ENCODE measurements around the gene SLC2A14. TPM values are rescaled to one million over a fixed set of nuclear protein-coding genes. Genes with fewer than 3 reads are reported as not detected.
A peak's percentile ranks its signal among the peaks of the same experiment; 100 is the strongest.
"Not testable (repeated sequence)": the region's sequence is repeated elsewhere in the genome, so short reads cannot be mapped to it uniquely, and the experiment has no call there.

Gene SLC2A14
- total and polyA plus RNA-seq, 7 experiments from 2014 or later = 0.15 to 4.3 (median 1.2) TPM; not detected in 1

GRCh38 chr12:7848098-7848422, 24.7 kb downstream of the SLC2A14 start:
- H3K27me3 ChIP-seq (ENCODE audit: control insufficient read depth in 2 of 2, insufficient read depth in 2 of 2, low read length in 2 of 2); H3K4me1 ChIP-seq (ENCODE audit: control insufficient read depth in 2 of 2, insufficient read depth in 2 of 2, low read length in 2 of 2); H3K9me3 ChIP-seq (ENCODE audit: control insufficient read depth in 2 of 3, low read length in 3 of 3); H3K36me3 Mint-ChIP-seq; H3K27ac ChIP-seq (ENCODE audit: low read depth, low read length); H3K27ac Mint-ChIP-seq; H3K4me3 ChIP-seq (ENCODE audit: low read length); POLR2A ChIA-PET; ATAC-seq; H3K4me3 Mint-ChIP-seq; H3K9me3 Mint-ChIP-seq; H3K36me3 ChIP-seq (ENCODE audit: control insufficient read depth in 2 of 3, insufficient read depth in 3 of 3, low read length in 3 of 3); intact Hi-C loops (cut with micrococcal nuclease); DNase-seq: not testable (repeated sequence)
- Mint-ChIP-seq H3K4me1 (peaks cover 0 to 13% (median 9%) of the 10 kb centered on the region in 7 donors), H3K27me3 (peaks cover 7 to 34% (median 21%) of the 10 kb centered on the region in 5 donors)
- CTCF ChIA-PET = interaction anchor here (0.7 kb wide), 1 partner anchor 8 kb away, joined by 4 read pairs; no protein-coding TSS in a partner anchor

GRCh38 chr12:7847226-7848097, 25.3 kb downstream of the SLC2A14 start:
- DNase-seq; H3K9me3 ChIP-seq (ENCODE audit: control insufficient read depth in 2 of 3, low read length in 3 of 3); H3K4me1 ChIP-seq (ENCODE audit: control insufficient read depth in 2 of 2, insufficient read depth in 2 of 2, low read length in 2 of 2); H3K27me3 ChIP-seq (ENCODE audit: control insufficient read depth in 2 of 2, insufficient read depth in 2 of 2, low read length in 2 of 2); H3K36me3 ChIP-seq (ENCODE audit: control insufficient read depth in 2 of 3, insufficient read depth in 3 of 3, low read length in 3 of 3); POLR2A ChIA-PET; H3K4me3 Mint-ChIP-seq; H3K27ac ChIP-seq (ENCODE audit: low read depth, low read length); H3K9me3 Mint-ChIP-seq; H3K4me3 ChIP-seq (ENCODE audit: low read length); H3K36me3 Mint-ChIP-seq; intact Hi-C loops (cut with micrococcal nuclease); CTCF ChIA-PET: not testable (repeated sequence)
- ATAC-seq = peak; percentile 49
- Mint-ChIP-seq H3K4me1 (peaks cover 0 to 13% (median 9%) of the 10 kb centered on the region in 7 donors), H3K27ac (peak overlapping the region in 1 of 9 donors; percentile 39), H3K27me3 (peaks cover 7 to 28% (median 21%) of the 10 kb centered on the region in 5 donors)

GRCh38 chr12:7844116-7844515, 28.6 kb downstream of the SLC2A14 start:
- Mint-ChIP-seq H3K4me1 (peaks cover 0 to 13% (median 9%) of the 10 kb centered on the region in 7 donors), H3K4me3 (peak overlapping the region in 5 of 10 donors; percentile 52 to 76 (median 66)), H3K9me3 (no peaks in the 10 kb centered on the region), H3K36me3 (peaks cover 0 to 4% (median 0%) of the 10 kb centered on the region in 5 donors), H3K27ac (peak overlapping the region in 2 of 9 donors; percentile 74 to 86), H3K27me3 (peaks cover 0 to 18% (median 10%) of the 10 kb centered on the region in 5 donors)
- no peak overlapping the region for H3K4me3 ChIP-seq (ENCODE audit: low read length)
- intact Hi-C loops (cut with micrococcal nuclease) = no loop called here
- CTCF ChIA-PET = no interaction called here
- DNase-seq (no peak), ATAC-seq (no peak)
- H3K36me3 ChIP-seq (ENCODE audit: control insufficient read depth in 2 of 3, insufficient read depth in 3 of 3, low read length in 3 of 3) = no peaks in the 10 kb centered on the region
- H3K27me3 ChIP-seq (ENCODE audit: control insufficient read depth in 2 of 2, insufficient read depth in 2 of 2, low read length in 2 of 2) = no peaks in the 10 kb centered on the region
- no peaks in the 10 kb centered on the region for H3K9me3 ChIP-seq (ENCODE audit: control insufficient read depth in 2 of 3, low read length in 3 of 3)
- POLR2A ChIA-PET = no interaction called here
- no peak overlapping the region for H3K27ac ChIP-seq (ENCODE audit: low read depth, low read length)
- H3K4me1 ChIP-seq (ENCODE audit: control insufficient read depth in 2 of 2, insufficient read depth in 2 of 2, low read length in 2 of 2) = no peaks in the 10 kb centered on the region

- H3K9me3 Mint-ChIP-seq; H3K36me3 Mint-ChIP-seq; H3K4me1 ChIP-seq (ENCODE audit: control insufficient read depth in 2 of 2, insufficient read depth in 2 of 2, low read length in 2 of 2); H3K27me3 ChIP-seq (ENCODE audit: control insufficient read depth in 2 of 2, insufficient read depth in 2 of 2, low read length in 2 of 2); H3K36me3 ChIP-seq (ENCODE audit: control insufficient read depth in 2 of 3, insufficient read depth in 3 of 3, low read length in 3 of 3); CTCF ChIA-PET; H3K27ac ChIP-seq (ENCODE audit: low read depth, low read length); H3K4me3 ChIP-seq (ENCODE audit: low read length); H3K9me3 ChIP-seq (ENCODE audit: control insufficient read depth in 2 of 3, low read length in 3 of 3); intact Hi-C loops (cut with micrococcal nuclease); POLR2A ChIA-PET: not testable (repeated sequence)
- DNase-seq (peak in 7 of 9 donors; percentile 14 to 47 (median 31)), ATAC-seq (peak; percentile 91)
- peak overlapping the region in 6 of 9 donors; percentile 74 to 87 (median 82) for H3K27ac Mint-ChIP-seq
- peaks cover 0 to 20% (median 8%) of the 10 kb centered on the region in 5 donors for H3K27me3 Mint-ChIP-seq
- H3K4me1 Mint-ChIP-seq = peaks cover 0 to 13% (median 9%) of the 10 kb centered on the region in 7 donors
- peak overlapping the region in 9 of 10 donors; percentile 21 to 76 (median 63) for H3K4me3 Mint-ChIP-seq
These were observed 29.1 kb downstream of the SLC2A14 start for GRCh38 chr12:7843583-7843982.

- ATAC-seq = peak; percentile 32
- H3K4me3 ChIP-seq (ENCODE audit: low read length); CTCF ChIA-PET; DNase-seq; H3K36me3 ChIP-seq (ENCODE audit: control insufficient read depth in 2 of 3, insufficient read depth in 3 of 3, low read length in 3 of 3); H3K4me1 ChIP-seq (ENCODE audit: control insufficient read depth in 2 of 2, insufficient read depth in 2 of 2, low read length in 2 of 2); POLR2A ChIA-PET; intact Hi-C loops (cut with micrococcal nuclease); H3K27me3 ChIP-seq (ENCODE audit: control insufficient read depth in 2 of 2, insufficient read depth in 2 of 2, low read length in 2 of 2); H3K9me3 Mint-ChIP-seq; H3K9me3 ChIP-seq (ENCODE audit: control insufficient read depth in 2 of 3, low read length in 3 of 3); H3K36me3 Mint-ChIP-seq: not testable (repeated sequence)
- Mint-ChIP-seq H3K27ac (peak overlapping the region in 4 of 9 donors; percentile 62 to 82 (median 69)), H3K4me3 (peak overlapping the region in 6 of 10 donors; percentile 23 to 74 (median 54)), H3K4me1 (peaks cover 0 to 13% (median 9%) of the 10 kb centered on the region in 7 donors), H3K27me3 (peaks cover 0 to 21% (median 8%) of the 10 kb centered on the region in 5 donors)
- H3K27ac ChIP-seq (ENCODE audit: low read depth, low read length) = peak overlapping the region; percentile 64
These were observed 29.6 kb downstream of the SLC2A14 start for GRCh38 chr12:7843149-7843548.

- H3K27me3 ChIP-seq (ENCODE audit: control insufficient read depth in 2 of 2, insufficient read depth in 2 of 2, low read length in 2 of 2); H3K36me3 Mint-ChIP-seq; ATAC-seq; H3K4me3 ChIP-seq (ENCODE audit: low read length); H3K27ac ChIP-seq (ENCODE audit: low read depth, low read length); H3K36me3 ChIP-seq (ENCODE audit: control insufficient read depth in 2 of 3, insufficient read depth in 3 of 3, low read length in 3 of 3); intact Hi-C loops (cut with micrococcal nuclease); DNase-seq; H3K9me3 ChIP-seq (ENCODE audit: control insufficient read depth in 2 of 3, low read length in 3 of 3); H3K4me3 Mint-ChIP-seq; H3K9me3 Mint-ChIP-seq; POLR2A ChIA-PET; H3K27ac Mint-ChIP-seq; H3K4me1 ChIP-seq (ENCODE audit: control insufficient read depth in 2 of 2, insufficient read depth in 2 of 2, low read length in 2 of 2); H3K4me1 Mint-ChIP-seq: not testable (repeated sequence)
- CTCF ChIA-PET = interaction anchor here (0.6 kb wide), 1 partner anchor 91 kb away, joined by 4 read pairs; no protein-coding TSS in a partner anchor
- peaks cover 0 to 17% (median 8%) of the 10 kb centered on the region in 5 donors for H3K27me3 Mint-ChIP-seq
These were observed 30.3 kb downstream of the SLC2A14 start for GRCh38 chr12:7842444-7842843.

Data from naive thymus-derived CD4-positive, alpha-beta T cell (primary cell).